HG03280 (cell line): ENCODE measurements around the gene RTL3.

Source experiments
- ATAC-seq: cut with Tn5 transposase; IDR thresholded peaks from one replicate; pipeline ENCODE4 v1.9.1; 2021; ENCODE audit warnings: mild to moderate bottlenecking, moderate library complexity; ENCODE audit not compliant: unreplicated experiment

Gene RTL3

DNA sequence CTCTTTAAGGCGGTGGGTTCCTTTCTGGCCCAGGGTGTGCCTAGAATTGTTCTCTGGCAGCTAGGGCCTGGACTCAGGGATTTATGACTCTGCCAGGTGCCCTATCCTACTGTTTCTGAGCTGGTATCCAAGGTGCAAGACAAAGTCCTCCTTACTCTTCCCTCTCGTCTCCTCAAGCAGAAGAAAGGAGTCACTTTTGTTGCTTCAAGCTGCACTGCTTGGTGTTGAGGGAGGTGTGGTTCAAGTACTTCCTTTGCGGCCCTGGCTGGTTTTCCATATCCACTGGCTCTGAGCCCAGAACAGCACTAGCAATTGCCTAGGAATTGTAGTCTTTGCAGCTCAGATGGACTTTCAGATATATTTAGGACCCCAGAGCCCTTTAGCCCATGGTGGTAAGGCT lies 39.3 kb downstream of the RTL3 start:
- ATAC-seq = no peak

DNA sequence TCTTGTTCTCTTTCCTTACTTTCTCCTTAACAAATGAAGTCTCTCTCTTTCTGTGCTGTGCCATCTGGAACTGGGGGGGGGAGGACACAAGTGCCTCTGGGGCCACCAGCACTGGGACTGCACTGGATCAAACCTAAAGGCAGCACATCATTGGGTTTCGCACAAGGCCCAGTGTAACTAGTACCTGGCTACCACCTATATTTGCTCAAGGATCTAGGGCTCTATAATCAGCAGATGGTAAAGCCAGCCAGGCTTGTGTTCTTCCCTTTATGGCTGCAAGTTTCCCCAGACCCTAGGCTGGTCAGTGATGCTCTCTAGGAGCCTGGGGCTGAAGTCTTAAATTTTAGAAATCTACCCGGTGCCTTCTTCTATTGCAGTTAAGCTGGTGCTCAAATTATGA lies 40.1 kb downstream of the RTL3 start:
- ATAC-seq = no peak

DNA sequence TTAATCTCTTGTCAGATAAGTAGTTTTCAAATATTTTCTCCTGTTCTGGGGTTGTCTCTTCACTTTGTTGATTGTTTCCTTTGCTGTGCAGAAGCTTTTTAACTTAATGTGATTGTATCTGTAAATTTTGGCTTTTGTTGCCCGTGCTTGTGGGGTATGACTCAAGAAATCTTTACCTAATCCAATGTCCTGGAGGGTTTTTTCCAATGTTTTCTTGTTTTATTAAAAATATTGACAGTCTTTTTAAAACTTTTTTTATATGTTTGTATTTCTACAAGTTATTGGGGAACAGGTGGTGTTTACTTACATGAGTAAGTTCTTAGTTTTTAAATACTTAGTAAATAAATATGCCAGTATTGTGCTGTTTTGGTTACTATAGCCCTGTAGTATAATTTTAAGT lies 44.9 kb downstream of the RTL3 start:
- no peak for ATAC-seq
